Lower leg skin (tissue), 3 donors: Measurements from ENCODE around the gene SLC5A10.
"Not testable (repeated sequence)": the region's sequence is repeated elsewhere in the genome, so short reads cannot be mapped to it uniquely, and the experiment has no call there.

Source experiments
- CTCF ChIP-seq, 3 donors: fragments of 450-650 bp; IDR thresholded peaks; one replicate each; pipeline ENCODE4 v1.5.1; 2016; ENCODE audit warnings: antibody characterized with exemption in 3 of 3, mild to moderate bottlenecking in 3 of 3, moderate library complexity in 2 of 3
- POLR2A ChIP-seq, 2 donors: fragments of 450-650 bp; IDR thresholded peaks; one replicate each; pipeline ENCODE4 v1.6.1; 2016 to 2017; ENCODE audit warnings: antibody characterized with exemption in 2 of 2, mild to moderate bottlenecking in 1 of 2, moderate library complexity in 1 of 2

GRCh38 chr17:19028671-19029070 is 76.7 kb downstream of the SLC5A10 start:
- not testable (repeated sequence) for TF ChIP-seq CTCF, POLR2A (IDR thresholded peaks at IDR 0.05)
